Epithelial cell of esophagus (primary cell): ENCODE measurements around the gene IDI1.

Experiments
- DNase-seq: peaks from one replicate; pipeline ENCODE4 v3.0.0; 2010; ENCODE audit warnings: low read depth
- H3K4me3 ChIP-seq: 2 replicates; pipeline ENCODE4 v1.5.1; 2011; ENCODE audit warnings: mild to moderate bottlenecking, low read length, control low read depth
- TF ChIP-seq, protein P1 (sequence below): IDR thresholded peaks from 2 replicates; pipeline ENCODE4 v1.5.1; 2011; ENCODE audit warnings: low read depth, mild to moderate bottlenecking, low read length, control low read depth, inconsistent platforms; ENCODE audit not compliant: insufficient read depth; ENCODE audit errors: missing control alignments

IDI1 gene

DNA sequence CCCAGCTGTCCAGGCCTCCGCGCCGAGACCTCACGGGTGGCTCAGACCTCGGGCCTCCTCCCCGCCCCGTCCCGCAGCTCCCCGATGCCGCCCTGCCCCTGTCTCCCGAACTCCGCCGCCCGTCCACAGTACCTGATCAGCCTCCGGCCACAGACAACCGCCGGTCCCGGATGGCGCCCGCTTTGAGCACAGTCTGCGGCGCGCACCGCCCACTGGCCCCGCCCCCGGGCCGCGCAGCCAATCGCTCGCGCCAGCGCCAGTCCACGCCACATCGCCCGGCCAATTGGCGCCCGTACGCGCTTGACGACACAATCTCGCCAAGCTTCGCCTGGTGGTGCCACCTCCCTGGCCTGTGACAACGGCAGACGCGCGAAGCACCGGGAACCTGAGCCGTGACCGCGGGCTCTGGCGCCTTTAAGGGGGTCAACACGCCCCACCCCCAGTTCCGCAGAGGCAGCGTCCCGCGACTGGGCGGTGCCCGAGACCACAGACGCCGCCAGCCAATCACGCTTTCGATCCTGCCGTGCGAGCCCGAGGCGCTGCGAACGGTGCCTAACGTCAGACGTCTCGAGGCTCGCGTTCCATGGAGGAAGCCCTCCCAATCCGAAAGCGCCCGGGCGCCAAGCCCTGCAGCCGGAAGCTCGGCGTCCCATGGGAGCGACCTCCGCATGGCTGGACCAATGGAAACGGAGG lies at the start of gene IDI1:
Gene IDI1, minus strand, starts transcription at position 388 of the 693 bp plus-strand sequence. Its CDS starts 116 bp downstream, at position 272.
- TF ChIP-seq, protein P1, sequence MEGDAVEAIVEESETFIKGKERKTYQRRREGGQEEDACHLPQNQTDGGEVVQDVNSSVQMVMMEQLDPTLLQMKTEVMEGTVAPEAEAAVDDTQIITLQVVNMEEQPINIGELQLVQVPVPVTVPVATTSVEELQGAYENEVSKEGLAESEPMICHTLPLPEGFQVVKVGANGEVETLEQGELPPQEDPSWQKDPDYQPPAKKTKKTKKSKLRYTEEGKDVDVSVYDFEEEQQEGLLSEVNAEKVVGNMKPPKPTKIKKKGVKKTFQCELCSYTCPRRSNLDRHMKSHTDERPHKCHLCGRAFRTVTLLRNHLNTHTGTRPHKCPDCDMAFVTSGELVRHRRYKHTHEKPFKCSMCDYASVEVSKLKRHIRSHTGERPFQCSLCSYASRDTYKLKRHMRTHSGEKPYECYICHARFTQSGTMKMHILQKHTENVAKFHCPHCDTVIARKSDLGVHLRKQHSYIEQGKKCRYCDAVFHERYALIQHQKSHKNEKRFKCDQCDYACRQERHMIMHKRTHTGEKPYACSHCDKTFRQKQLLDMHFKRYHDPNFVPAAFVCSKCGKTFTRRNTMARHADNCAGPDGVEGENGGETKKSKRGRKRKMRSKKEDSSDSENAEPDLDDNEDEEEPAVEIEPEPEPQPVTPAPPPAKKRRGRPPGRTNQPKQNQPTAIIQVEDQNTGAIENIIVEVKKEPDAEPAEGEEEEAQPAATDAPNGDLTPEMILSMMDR = no peak
- DNase-seq = peak; percentile 99
- H3K4me3 ChIP-seq = peak within 1 kb of the TSS; percentile 95

DNA sequence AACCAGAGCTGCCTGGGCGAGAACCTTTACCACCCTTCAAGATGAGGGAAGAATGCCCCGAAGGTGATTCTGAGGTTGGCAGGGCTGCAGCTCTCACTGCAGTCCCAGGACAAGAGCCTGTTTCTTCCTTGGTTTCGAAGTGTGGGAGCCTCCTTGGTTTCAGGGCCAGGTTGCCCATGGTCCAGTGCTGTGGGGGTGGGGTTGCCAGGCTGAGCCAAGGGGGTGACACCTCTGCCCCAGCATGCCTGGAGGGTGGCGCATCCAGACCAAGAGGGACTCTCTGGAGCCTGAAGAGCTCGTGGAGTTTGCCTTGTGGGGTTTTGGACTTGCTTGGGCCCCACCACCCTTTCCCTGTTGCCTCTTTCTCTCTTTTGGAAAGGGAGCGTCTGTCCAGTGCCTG lies 48.5 kb upstream of the IDI1 start:
- TF ChIP-seq, protein P1 = no peak
- DNase-seq = no peak

DNA sequence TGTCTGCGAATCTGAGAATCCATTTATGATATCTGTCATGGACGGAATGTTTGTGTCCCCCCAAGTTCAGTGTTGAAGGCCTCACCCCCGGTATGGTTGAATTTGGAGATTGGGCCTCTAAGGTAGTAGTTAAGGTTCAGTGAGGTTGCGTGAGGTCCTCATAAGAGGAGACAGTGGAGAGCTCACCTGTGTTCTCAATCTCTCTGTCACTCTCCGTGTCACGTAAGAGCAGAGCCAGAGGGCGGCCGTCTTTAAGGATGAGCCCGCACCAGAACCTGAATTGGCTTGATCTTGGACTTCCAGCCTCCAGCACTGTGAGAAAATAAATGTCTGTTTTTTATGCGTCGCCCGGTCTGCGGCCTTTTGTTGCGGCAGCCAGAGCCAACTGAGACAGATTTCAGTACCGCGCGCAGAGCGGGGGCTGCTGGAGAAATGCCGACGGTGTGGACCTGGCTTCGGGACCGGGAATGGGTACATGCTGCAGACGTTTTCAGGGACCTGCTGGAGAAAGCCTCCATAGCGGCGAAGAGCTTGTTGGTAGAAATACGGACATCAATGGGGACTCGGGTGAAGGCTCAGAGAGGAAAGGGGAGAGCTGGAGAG lies 47.5 kb upstream of the IDI1 start:
- TF ChIP-seq, protein P1 = no peak
- DNase-seq = no peak
- no peak overlapping the region for H3K4me3 ChIP-seq

More for the DNA sequence above, 48.5 kb upstream of the IDI1 start:
- no peak overlapping the region for H3K4me3 ChIP-seq

GRCh38 chr10:1095498-1095897 lies 46.6 kb upstream of the IDI1 start:
- no peak for DNase-seq
- TF ChIP-seq, protein P1 = no peak
- H3K4me3 ChIP-seq = no peak overlapping the region

GRCh38 chr10:1094112-1095057 lies 45.5 kb upstream of the IDI1 start:
- TF ChIP-seq, protein P1 = no peak
- DNase-seq = peak; percentile 44
- H3K4me3 ChIP-seq = no peak overlapping the region

DNA sequence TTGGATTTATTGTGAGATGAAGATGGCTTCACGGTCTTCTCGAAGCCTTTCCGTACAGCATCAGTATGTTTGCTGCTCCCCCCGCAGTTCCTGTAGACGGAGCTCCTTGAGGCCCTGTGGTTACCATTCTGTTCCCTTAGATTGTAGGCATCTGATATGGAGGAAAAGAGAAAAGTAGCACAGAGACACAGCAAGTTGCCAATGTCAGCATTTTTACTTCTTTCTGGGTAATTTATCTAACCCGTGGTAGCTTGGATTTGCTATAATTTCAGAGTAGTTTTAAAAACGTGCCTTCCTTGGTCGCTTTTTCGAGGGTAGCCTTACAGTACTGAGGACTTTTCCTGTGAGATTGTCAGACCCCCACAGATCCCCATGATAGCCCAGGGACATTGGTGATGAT lies 44.8 kb upstream of the IDI1 start:
- TF ChIP-seq, protein P1 = no peak
- H3K4me3 ChIP-seq = no peak overlapping the region
- no peak for DNase-seq
